GM13976 (cell line): ENCODE measurements around the gene BPIFB6.

Source experiments
- DNase-seq: peaks from one replicate; pipeline ENCODE4 v3.0.0; 2012; ENCODE audit warnings: low spot score
- in situ Hi-C: fragments of 300-500 bp; cut with MboI; formaldehyde crosslinking; loops from one replicate; pipeline ENCODE4 v1.12.0; 2022; ENCODE audit warnings: low sequenced_read_pairs, mixed read lengths, inconsistent platforms; ENCODE audit not compliant: unreplicated experiment
- TF ChIP-seq, protein P1 (sequence below): IDR thresholded peaks from 2 replicates; pipeline ENCODE4 v1.5.1; 2012; ENCODE audit warnings: borderline replicate concordance, mild to moderate bottlenecking; ENCODE audit not compliant: insufficient read depth; ENCODE audit errors: extremely low read depth, missing control alignments, control extremely low read depth

BPIFB6 gene

DNA sequence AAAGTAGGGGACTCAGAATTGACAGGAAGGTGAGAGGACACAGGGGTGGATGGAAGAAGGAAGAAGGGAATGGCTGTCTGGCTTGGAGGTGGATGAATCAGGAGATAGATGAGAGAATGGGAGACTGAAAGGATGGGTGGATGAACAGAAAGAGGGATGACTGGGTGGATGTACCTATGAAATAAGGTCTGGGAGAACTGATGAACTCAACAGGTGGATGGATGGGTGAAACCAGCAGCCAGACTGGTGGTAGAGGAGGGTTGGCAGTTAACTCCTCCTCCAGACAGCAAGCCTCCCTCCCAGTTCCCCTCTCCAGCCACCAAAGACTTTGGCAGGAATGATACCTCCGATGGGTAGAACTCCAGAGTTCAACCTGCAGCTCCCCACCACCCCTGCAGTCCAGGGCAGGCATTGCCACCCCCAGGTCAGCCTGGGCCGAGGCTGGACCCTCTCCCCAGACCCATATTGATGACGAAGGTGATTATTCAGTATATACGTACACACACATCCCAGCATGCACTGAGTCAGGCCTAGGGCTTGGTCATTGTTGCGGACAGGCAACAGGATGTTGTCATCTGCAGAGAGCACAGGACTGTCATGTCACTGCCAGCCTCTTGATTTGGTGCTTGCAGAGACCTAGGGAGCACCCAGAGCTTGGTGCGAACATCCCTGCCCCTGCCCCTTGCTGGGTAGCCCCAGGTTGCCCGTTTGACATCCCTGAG lies 29.2 kb upstream of the BPIFB6 start:
- TF ChIP-seq, protein P1, sequence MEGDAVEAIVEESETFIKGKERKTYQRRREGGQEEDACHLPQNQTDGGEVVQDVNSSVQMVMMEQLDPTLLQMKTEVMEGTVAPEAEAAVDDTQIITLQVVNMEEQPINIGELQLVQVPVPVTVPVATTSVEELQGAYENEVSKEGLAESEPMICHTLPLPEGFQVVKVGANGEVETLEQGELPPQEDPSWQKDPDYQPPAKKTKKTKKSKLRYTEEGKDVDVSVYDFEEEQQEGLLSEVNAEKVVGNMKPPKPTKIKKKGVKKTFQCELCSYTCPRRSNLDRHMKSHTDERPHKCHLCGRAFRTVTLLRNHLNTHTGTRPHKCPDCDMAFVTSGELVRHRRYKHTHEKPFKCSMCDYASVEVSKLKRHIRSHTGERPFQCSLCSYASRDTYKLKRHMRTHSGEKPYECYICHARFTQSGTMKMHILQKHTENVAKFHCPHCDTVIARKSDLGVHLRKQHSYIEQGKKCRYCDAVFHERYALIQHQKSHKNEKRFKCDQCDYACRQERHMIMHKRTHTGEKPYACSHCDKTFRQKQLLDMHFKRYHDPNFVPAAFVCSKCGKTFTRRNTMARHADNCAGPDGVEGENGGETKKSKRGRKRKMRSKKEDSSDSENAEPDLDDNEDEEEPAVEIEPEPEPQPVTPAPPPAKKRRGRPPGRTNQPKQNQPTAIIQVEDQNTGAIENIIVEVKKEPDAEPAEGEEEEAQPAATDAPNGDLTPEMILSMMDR = no peak
- DNase-seq = no peak
- in situ Hi-C loops = no loop called here

DNA sequence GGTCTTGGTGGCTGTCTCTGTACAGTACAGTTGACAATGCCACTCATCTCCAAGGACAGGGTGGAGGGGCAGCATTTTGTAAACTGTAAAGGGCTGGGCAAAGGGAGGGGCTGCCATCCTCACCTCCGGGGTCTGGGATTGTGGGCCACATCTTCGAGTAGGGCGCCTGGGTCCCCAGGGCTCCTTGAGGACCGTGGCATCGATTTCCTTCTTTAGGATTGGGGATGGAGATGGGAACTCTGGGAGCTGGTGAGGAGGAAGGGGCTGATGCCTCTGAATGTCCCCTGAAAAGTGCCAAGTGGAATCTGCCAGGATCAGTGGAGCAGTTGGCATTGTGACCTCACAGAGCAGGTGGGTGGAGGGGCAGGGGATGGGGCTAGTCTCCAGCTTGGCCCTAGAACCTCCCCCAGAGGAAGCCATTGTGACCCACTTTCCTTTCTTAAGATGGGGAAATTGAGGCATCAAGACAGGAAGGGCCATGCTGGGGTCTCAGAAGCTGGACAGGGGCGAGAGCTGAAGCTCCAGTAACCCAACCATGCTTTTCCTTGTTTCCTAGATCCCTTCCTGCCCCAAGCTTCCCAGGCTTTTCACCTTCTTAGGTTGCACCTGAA lies 27.2 kb upstream of the BPIFB6 start, which contains the start of gene SUN5:
Gene SUN5, minus strand, starts transcription at position 293 of the 611 bp plus-strand sequence. Its CDS starts 93 bp downstream, at position 200.
- no peak for DNase-seq
- in situ Hi-C loops = no loop called here
- TF ChIP-seq, protein P1 = no peak

DNA sequence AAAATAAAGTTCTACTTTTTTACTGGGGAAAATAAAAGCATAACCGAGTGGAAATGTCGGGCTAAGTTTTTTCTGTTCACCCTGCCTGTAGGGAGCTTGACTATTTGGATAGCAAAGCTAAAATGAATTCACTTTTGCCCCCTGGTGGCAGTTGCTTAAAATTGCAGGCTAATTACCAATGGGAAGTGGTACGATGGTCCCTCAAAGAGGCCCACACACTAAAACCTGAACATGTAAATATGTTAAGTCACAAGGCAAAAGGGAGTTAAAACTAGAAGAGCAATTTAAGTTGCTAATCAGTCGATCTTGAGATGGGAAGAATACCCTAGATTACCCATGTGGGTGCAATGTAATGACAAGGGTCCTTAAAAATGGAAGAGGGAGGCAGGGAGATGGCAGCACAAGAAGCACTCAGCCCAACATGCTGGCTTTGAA lies 26.3 kb upstream of the BPIFB6 start:
- TF ChIP-seq, protein P1 = no peak
- no peak for DNase-seq
- in situ Hi-C loops = no loop called here

DNA sequence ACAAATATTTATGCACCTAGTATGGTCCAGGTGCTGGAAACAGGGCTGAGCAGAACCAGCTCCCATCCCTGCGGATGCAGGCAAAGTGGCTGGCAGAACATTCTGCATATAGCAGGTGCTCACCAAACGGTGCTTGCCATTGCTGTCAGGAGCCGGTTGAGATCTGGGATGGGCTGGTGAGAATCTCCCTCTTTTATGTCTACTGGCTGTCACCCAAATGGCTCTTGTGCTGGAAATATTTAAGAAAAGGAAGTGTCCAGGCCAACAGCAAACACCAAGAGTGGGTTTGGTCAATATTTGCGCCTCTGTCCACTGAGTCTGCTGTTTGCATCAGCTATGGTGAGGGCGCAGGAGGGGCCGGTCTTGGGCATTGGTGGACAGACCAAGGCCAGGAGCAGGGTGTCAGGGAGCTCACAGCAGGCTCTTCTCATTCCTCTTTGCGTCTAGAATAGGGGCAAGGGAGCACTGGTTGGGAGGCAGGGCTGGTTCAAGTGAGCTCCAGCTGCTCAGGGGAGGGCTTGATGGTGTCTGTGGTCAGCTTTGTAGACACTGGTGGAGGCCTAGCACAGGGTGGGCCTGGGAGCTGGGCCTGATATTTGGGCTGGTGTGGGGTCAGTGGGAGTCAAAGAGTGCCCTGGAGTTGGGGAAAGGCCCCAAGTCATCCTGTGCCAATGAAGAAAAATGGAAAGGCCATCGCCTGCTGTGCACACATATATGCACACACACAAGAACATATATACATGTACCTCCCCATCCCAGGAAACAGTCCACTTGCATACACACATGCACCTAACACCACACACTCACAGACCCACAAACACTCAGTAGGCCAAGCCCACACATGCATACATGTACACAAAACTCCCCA lies 25.3 kb upstream of the BPIFB6 start:
- in situ Hi-C loops = no loop called here
- DNase-seq = no peak
- TF ChIP-seq, protein P1 = no peak

DNA sequence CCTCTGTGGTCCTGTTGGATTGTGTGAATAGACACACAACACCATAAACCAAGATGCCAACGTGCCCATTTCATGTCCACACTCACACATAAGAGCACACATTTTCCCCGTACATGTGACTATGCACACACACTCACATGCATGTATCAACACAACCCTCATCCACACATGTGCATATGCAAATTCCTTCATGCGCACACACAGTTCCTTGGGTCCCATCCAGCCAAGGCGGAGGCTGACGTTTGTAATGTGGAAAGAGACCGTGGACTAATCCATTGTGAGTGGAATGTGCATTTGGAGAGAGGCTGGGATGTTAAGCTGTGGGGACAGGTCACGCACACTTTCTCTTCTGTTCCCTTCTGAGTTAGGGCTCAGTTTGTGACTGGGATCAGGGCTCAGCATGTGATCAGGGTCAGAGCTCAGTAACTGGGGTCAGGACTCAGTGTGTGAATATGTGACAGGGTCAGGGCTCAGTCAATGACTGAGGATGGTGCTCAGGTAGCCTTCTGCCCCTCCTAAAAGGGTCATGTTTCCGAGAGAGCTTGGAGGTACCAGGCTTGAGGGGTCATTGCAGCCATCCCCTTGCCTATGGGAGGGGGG lies 24.6 kb upstream of the BPIFB6 start:
- DNase-seq = no peak
- in situ Hi-C loops = no loop called here
- TF ChIP-seq, protein P1 = no peak
